Measurements from ENCODE around the gene NPHP4. TPM values are rescaled to one million over a fixed set of nuclear protein-coding genes. Genes with fewer than 3 reads are reported as not detected.

NPHP4 gene
- polyA plus RNA-seq, 1 donor (not counting 4 experiments of a cell fraction or from before 2014, with no cell fraction given) = 3.7 TPM

DNA sequence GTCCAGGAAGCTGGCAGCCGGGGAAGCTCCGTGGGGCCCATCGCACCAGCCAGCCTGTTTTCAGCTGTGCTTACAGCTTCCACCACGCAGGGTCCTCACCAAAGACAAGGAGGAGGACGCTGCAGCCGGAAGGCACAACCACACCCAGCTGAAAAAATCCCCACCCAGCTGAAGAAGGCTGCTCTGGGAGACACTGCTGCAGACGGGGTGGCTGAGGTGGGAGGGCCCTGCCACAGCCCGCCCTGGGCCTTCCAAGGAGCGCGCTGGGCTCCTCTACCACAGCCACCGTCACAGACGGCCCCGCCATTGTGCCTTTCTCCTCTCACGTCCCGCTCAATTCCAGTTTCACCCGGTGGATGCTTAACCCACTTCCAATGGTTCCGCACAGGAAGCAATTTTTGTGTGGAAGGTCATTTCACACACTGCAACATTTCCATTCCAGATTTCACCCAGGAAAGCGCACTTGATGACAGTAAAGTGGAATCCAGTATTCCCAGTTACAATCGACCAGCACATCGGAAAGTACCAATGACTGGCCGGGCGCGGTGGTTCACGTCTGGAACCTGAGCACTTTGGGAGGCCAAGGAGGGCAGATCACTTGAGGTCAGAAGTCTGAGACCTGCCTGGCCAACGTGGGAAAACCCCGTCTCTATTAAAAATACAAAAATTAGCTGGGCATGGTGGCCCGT, 47.9 kb downstream of the NPHP4 start:
- Histone ChIP-seq H3K9ac (ENCODE audit: control insufficient read depth, extremely low read depth, insufficient read depth, low read length) (no peak overlapping the region), H4K20me1 (ENCODE audit: control insufficient read depth, extremely low read depth, insufficient read depth, low read length) (no peaks in the 10 kb centered on the region), H3K9me3 (ENCODE audit: control insufficient read depth, low read depth, low read length) (no peaks in the 10 kb centered on the region), H3K79me2 (ENCODE audit: control insufficient read depth, insufficient read depth, low read length) (no peaks in the 10 kb centered on the region), H3K27ac (ENCODE audit: control insufficient read depth, insufficient read depth, low read length) (no peak overlapping the region), H3K9me1 (ENCODE audit: control insufficient read depth, extremely low read depth, insufficient read depth, low read length) (no peaks in the 10 kb centered on the region), H3K27me3 (ENCODE audit: control insufficient read depth, extremely low read depth, insufficient read depth, low read length) (no peaks in the 10 kb centered on the region), H2AFZ (ENCODE audit: control insufficient read depth, low read length) (no peak overlapping the region), H3K4me1 (ENCODE audit: control insufficient read depth, extremely low read depth, insufficient read depth, low read length) (peaks cover 4% of the 10 kb centered on the region), H3K36me3 (ENCODE audit: control insufficient read depth in 2 of 2, extremely low read depth in 1 of 2, insufficient read depth in 2 of 2, low read length in 2 of 2) (peaks cover 5 to 9% of the 10 kb centered on the region in 2 experiments), H3K4me3 (ENCODE audit: control insufficient read depth in 2 of 3, extremely low read depth in 1 of 3, insufficient read depth in 2 of 3, low read depth in 1 of 3, low read length in 3 of 3) (no peak overlapping the region), H3K4me2 (ENCODE audit: control insufficient read depth, extremely low read depth, insufficient read depth, low read depth, low read length) (no peak overlapping the region)
- dilution Hi-C loops (cut with MboI; ENCODE audit: extremely low pct_ligation_motif_present, low sequenced_read_pairs) = no loop called here
- no peak for TF ChIP-seq EZH2 (IDR thresholded peaks at IDR 0.05; ENCODE audit: low read length)
- FAIRE-seq (no peak), DNase-seq (ENCODE audit: low read depth, low spot score) (no peak)

DNA sequence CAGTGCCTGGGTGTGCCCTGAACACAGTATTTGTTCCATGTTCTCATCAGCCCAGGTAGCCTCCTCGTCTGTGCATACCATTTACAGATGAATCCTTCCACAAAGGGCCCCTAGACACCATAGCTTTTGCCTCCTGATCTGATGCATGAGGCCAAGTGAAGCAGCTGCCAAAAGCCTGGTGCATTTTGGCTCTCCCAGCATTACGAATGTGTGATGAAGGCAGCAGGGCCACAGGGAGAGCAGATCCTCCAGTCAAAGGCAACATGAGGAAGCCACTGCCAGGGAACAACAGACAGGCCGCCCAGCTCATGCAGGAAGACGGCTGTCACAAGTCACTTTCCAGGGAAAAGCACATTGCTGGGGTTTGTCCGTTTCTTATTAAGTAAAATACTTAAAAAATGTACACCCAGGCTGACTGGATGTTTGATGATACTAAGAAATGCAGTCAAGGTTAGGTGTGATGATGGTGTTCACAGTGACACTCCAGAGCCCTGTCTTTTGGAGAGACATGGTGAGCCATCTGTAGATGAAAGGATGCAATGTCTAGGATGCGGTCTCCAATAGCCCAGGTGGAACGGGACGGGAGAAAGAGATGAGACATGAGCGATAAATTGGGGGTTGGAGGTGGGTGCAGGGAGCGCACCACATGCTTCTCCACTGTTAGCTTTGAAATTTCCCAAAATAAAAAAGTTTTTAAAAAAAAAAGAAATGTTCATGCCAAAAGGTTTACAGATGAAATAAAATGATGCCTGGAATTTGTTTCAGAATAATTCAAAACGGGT, 48.7 kb downstream of the NPHP4 start:
- Histone ChIP-seq H3K27ac (ENCODE audit: control insufficient read depth, insufficient read depth, low read length) (no peak overlapping the region), H4K20me1 (ENCODE audit: control insufficient read depth, extremely low read depth, insufficient read depth, low read length) (no peaks in the 10 kb centered on the region), H3K4me1 (ENCODE audit: control insufficient read depth, extremely low read depth, insufficient read depth, low read length) (peaks cover 9% of the 10 kb centered on the region), H3K9me3 (ENCODE audit: control insufficient read depth, low read depth, low read length) (no peaks in the 10 kb centered on the region), H3K79me2 (ENCODE audit: control insufficient read depth, insufficient read depth, low read length) (no peaks in the 10 kb centered on the region), H3K27me3 (ENCODE audit: control insufficient read depth, extremely low read depth, insufficient read depth, low read length) (no peaks in the 10 kb centered on the region), H3K9me1 (ENCODE audit: control insufficient read depth, extremely low read depth, insufficient read depth, low read length) (no peaks in the 10 kb centered on the region), H2AFZ (ENCODE audit: control insufficient read depth, low read length) (no peak overlapping the region), H3K9ac (ENCODE audit: control insufficient read depth, extremely low read depth, insufficient read depth, low read length) (no peak overlapping the region), H3K4me2 (ENCODE audit: control insufficient read depth, extremely low read depth, insufficient read depth, low read depth, low read length) (no peak overlapping the region), H3K36me3 (ENCODE audit: control insufficient read depth in 2 of 2, extremely low read depth in 1 of 2, insufficient read depth in 2 of 2, low read length in 2 of 2) (peaks cover 5 to 9% of the 10 kb centered on the region in 2 experiments), H3K4me3 (ENCODE audit: control insufficient read depth in 2 of 3, extremely low read depth in 1 of 3, insufficient read depth in 2 of 3, low read depth in 1 of 3, low read length in 3 of 3) (no peak overlapping the region)
- FAIRE-seq (no peak), DNase-seq (ENCODE audit: low read depth, low spot score) (no peak)
- dilution Hi-C loops (cut with MboI; ENCODE audit: extremely low pct_ligation_motif_present, low sequenced_read_pairs) = no loop called here
- TF ChIP-seq, protein P1, sequence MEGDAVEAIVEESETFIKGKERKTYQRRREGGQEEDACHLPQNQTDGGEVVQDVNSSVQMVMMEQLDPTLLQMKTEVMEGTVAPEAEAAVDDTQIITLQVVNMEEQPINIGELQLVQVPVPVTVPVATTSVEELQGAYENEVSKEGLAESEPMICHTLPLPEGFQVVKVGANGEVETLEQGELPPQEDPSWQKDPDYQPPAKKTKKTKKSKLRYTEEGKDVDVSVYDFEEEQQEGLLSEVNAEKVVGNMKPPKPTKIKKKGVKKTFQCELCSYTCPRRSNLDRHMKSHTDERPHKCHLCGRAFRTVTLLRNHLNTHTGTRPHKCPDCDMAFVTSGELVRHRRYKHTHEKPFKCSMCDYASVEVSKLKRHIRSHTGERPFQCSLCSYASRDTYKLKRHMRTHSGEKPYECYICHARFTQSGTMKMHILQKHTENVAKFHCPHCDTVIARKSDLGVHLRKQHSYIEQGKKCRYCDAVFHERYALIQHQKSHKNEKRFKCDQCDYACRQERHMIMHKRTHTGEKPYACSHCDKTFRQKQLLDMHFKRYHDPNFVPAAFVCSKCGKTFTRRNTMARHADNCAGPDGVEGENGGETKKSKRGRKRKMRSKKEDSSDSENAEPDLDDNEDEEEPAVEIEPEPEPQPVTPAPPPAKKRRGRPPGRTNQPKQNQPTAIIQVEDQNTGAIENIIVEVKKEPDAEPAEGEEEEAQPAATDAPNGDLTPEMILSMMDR (optimal IDR thresholded peaks at IDR 0.05 in 1 of 3, IDR thresholded peaks at IDR 0.05 in 1 of 3, conservative IDR thresholded peaks at IDR 0.05 in 1 of 3; ENCODE audit: extremely low read depth in 1 of 3, insufficient read depth in 2 of 3, low read length in 3 of 3) = no peak
- no peak for TF ChIP-seq EZH2 (IDR thresholded peaks at IDR 0.05; ENCODE audit: low read length)
